Stimulated activated CD8-positive, alpha-beta memory T cell treated with anti-CD3 and anti-CD28 coated beads, Interleukin-12 subunit alpha, Interleukin-12 subunit beta, amount 100 ng/mL, for 1 hour (primary cell): Measurements from ENCODE around the gene VWA8.
"Not testable (repeated sequence)": the region's sequence is repeated elsewhere in the genome, so short reads cannot be mapped to it uniquely, and the experiment has no call there.

ENCODE experiments used
- DNase-seq: peaks from one replicate; pipeline ENCODE4 v3.0.0-alpha.2; 2020; ENCODE audit warnings: low read depth

VWA8 gene

GRCh38 chr13:41851351-41851750 is 109.6 kb downstream of the VWA8 start:
- no peak for DNase-seq

DNA sequence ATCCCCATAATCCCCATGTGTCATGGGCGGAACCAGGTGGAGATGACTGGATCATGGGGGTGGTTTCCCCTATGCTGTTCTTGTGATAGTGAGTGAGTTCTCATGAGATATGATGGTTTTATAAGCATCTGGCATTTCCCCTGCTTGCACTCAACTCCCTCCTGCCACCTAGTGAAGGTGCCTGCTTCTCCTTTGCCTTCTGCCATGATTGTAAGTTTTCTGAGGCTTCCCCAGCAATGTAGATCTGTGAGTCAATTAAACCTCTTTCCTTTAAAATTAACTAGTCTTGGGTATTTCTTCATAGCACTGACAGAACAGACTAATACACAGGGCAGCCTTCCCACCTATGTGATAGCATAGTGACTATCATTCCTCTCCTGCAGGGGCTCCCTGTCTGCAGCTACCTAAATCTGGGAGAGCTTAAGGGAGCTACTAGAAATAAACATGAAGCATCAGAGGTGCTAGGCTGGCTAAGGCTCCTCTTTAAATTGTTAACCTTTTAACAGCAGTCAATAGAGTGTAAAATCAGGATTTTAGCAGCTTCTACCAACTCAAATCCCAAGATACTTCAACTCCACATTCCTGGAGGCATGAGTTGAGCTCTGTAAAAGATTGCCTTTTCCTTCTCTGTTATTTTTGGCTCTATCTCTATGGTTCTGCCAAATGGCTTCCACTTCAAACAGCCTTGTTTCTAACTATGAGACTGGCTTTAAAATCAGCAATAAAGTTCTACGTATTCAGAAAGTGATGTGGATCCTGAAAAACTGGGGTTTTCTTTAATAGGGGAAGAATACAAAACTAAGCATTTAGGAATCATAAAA is 112.3 kb downstream of the VWA8 start:
- no peak for DNase-seq

GRCh38 chr13:41847216-41847615 is 113.7 kb downstream of the VWA8 start:
- DNase-seq: no peak

DNA sequence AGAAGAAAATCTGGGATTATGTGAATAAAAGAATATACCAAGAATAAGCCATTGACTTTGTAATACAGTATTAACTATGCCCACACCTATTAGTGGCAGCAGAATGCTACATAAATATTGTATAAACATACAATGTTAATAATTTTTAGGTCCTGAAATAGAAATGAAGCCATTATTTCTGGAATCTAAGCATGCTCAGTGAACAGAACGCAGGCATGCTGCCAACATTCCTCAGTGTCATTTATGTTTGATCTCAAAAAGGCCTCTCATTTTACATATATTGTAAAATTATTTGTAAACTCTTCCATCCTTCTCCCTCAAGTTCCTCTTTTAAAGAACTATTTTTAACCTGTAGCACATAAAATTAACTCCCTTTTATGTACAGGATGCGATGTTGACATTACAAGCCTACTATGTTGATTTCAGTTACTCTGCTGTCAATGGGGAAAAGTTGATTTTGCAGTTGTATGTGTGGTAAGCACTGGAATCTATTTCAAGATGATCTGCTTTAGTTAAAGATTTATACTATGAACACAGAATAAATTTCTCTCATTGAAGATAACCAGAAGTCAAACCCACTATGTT is 118.8 kb downstream of the VWA8 start:
- DNase-seq: no peak

DNA sequence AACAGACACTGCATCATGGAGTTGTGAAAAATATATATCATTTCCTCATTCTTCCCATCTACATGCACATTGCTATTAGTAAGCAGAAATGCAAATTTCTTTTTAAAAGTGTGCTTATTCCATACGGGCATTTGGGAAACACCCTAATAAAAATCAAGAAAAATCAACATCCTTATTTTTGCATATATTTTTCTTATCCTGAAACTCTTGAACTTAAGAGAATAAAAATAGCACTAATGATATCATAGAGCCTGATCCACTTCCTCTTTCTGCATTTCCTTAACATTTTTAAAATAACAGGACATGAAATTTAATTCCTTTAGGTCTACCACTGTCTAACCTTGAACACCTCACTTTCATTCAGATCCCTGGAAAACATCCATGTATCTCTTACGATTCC is 123.3 kb downstream of the VWA8 start:
- DNase-seq: no peak

DNA sequence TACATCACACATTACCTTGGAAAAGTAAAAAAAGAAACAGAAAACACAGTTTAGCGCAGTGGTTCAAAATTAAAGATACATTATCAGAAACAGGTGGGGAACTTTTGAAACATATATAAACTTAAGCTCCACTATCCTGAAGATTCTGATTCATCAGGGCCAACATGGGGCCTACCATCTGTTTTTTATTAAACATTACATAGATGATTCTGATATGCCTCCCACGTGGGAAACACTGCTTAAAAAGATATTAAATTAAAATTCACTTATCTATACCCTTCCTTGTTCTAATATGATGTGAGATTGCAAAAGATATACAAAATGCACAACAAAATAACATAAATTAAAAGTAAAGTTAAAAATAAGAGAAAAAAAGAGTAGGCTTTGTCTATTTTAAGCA is 125.0 kb downstream of the VWA8 start:
- DNase-seq: no peak

- not testable (repeated sequence) for DNase-seq
These were observed 126.2 kb downstream of the VWA8 start for GRCh38 chr13:41834697-41835096.

DNA sequence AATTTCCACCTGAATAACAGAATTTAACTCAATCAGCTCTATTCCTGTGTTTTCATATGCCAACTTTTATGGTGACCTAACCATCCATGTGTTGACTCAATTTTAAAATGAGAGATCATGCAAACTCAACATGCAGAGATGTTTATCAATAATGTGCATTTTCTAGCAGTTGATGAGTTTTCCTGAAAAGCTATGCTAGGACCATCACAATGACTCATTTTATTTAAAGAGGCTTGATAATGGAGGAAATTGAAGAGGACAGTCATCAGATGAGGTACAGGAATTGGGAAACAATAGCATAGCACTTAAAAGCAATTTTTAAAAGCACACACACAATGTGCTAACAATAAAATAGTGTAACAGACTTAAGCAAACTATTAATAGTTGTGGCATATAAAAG is 127.1 kb downstream of the VWA8 start:
- no peak for DNase-seq

GRCh38 chr13:41833201-41833600 is 127.7 kb downstream of the VWA8 start:
- DNase-seq: no peak

GRCh38 chr13:41827507-41828213 is 133.2 kb downstream of the VWA8 start:
- DNase-seq: no peak

DNA sequence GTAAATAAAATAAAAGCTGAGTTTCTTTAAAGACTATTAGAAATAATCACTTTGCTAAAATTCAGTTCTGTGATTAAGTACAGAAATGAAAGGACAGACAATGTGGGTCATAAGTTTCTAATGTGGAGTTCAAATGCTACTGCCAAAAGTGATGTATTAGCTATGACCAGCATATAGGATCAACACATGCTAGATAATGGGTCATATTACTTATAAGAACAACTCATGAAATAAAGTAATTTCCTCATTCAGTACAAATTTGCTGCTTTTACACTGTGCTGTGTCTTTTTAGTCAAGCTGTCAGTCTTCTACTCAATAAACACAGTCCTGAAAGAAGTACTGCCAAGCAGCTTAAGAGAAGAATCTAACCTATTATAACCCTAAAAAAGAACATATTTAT is 135.2 kb downstream of the VWA8 start:
- no peak for DNase-seq

DNA sequence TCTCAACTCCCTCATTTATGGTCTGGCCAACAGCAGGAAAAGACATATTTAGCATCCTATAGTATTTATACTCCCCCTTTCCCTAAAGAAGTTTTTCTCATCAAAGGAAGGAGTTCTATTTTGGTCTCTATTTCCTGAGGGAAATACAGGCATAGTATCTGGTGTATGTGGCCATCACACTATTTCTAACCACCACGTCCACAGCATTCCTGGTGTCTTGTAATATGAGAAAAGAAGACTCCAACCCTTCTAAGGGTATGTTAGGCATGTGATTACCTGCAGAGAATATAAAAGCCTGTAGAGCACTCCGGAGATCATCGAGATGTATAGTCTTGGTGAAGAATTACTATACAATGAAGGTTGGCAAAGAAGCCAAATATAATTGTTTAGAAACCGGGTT is 137.4 kb downstream of the VWA8 start:
- DNase-seq: no peak

DNA sequence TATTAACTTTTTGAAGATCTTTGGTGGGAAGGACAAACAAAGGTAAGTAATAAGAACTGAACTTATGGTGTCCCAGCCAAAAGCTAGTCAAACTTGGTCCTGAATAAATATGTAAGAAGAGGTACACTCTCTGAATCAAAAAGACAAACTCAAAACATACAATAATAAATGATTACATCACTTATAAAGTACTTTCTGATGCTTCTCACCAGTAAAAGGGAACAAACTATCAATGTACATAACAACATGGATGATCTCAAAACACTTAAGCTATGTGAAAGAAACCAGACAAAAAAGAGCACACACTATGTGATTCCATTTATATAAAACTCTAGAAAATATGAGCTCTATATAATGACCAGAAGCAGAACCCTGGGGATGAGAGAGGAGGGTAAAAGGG is 138.3 kb downstream of the VWA8 start:
- DNase-seq: no peak

DNA sequence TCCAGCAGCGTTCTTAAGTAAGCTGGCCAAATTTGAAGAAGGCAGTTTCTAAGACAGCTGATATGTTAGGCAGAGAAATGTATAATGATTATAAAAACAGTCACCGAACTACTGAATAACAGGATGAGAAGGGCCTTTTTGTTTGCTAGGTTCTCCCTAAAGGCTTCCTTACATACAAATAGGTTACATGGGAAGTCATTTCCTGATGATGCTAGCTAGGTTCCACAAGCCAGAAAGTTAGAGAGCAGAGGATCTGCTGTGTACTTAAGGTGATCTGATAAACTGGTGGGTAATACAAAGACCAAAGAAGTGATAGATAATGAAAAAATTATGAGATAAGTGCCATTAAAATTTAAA is 139.7 kb downstream of the VWA8 start:
- no peak for DNase-seq

DNA sequence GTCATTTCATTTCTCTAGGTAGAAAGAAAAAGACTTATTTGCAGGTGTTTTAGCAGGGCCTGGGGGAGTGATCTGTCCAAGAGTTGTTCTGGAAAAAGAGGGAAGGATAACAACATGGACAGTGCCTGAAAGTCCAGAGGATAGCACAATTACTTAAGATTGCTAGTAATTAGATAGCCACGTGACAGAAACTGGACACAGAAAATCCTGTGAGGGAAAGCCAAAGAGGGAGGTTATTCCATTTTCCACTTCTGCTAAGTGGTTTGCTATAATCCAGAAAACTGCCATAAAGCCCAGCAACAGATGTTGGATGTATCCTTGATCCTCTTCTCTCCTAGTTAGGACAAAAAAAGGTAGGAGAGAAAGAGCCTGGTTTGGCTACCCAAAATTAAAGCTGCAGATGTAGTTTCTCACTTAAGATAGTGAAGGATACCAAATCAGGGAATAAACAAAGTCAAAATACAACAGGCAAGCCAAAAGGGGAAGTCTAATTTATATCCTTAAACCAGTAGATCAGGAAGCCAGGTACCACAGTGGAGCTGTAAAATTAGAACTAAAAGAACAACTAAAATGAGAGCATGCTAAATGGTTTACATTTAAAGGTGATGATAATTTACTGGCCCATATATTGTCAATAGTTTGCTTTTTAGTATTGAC is 140.2 kb downstream of the VWA8 start:
- DNase-seq: no peak

- DNase-seq: no peak
These were observed 144.9 kb downstream of the VWA8 start for GRCh38 chr13:41816057-41816456.

GRCh38 chr13:41813426-41813825 is 147.5 kb downstream of the VWA8 start:
- DNase-seq: no peak

GRCh38 chr13:41812851-41813250 is 148.1 kb downstream of the VWA8 start:
- DNase-seq: no peak

- no peak for DNase-seq
These were observed 148.7 kb downstream of the VWA8 start for GRCh38 chr13:41812237-41812636.

DNA sequence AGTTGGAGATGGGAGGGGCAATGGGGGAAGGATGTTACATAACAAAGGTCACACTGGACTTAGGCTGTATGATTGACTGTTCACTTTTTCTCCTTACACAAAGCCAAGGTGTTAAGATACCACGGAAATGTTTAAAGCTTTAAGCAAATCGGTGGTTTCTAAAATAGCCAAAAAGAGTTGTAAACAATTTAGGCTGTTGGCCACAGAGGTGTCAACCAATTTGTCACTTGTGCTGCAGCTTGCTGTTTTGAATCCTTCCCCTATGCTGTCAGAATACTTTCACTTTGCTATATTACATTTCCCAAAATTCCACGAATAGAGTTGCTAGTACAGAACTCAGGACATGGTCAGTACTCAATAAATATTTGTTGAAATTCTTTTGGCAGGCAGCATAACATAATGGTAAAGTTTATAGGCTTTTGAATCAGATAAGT is 149.3 kb downstream of the VWA8 start:
- DNase-seq: peak; percentile 11

DNA sequence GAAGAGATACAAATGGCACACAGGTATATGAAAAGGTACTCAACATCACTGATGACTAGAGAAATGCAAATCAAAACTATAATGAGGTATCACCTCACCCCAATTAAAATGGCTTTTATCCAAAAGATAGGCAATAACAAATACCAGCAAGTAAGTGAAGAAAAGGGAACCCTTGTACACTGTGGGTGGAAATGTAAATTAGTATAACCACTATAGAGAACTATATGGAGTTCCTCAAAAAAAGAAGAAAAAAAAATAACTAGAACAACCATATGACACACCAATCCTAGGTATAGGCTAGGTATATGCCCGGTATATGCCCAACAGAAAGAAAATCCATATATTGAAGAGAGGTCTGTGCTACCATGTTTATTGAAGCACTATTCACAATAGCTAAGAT is 150.9 kb downstream of the VWA8 start:
- DNase-seq: no peak

DNA sequence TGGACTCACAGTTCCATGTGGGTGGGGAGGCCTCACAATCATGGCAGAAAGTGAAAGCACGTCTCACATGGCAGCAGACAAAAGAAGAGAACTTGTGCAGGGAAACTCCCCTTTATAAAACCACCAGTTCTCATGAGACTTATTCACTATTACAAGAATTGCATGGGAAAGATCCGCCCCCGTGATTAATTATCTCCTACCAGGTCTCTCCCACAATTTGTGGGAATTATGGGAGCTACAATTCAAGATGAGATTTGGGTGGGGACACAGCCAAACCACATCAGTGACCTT is 157.5 kb downstream of the VWA8 start:
- DNase-seq: not testable (repeated sequence)
